Fibroblast of skin of left biceps (primary cell): Measurements from ENCODE around the gene CACNB2.
A peak's percentile ranks its signal among the peaks of the same experiment; 100 is the strongest.

Experiments used
- DNase-seq, 2 experiments: peaks; one replicate each; pipeline ENCODE4 v3.0.0-alpha.2; 2013; ENCODE audit warnings: low read depth in 2 of 2

CACNB2 gene

DNA sequence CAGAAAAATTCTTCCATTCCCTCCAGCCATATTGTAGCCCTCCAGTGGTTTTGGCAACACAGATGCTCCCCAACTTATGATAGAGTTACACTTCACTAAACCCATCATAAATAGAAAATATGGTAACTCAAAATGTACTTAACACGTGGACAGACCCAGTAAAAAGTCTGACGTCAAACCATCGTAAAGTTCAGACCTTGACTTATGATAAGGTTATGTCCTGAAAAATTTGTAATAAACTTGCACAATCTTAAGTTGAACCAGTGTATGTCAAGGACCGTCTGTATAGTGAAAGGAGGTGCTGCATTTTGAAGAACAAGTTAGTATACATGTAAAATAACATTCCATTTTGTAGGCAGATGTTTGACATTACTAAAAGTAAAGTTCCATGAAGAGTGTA lies 368.4 kb downstream of the CACNB2 start:
- no peak for DNase-seq

DNA sequence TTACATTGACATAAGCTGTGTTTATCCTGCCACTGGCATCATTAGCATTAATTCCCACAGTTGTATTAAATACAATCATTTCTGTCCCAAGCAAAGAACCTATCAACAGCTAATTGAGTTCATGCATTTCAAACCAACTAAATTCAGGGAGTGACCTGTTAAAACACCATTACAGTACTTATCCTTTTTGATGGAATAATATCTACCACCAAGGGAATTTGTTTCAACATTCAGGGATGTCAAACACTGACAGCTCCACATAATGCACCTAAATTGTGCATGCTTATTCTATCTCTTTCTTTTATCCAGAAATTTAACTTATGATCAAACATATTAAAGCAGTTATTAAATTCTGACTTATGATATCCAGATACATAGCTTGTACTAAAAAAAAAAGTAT lies 374.3 kb downstream of the CACNB2 start:
- no peak for DNase-seq

DNA sequence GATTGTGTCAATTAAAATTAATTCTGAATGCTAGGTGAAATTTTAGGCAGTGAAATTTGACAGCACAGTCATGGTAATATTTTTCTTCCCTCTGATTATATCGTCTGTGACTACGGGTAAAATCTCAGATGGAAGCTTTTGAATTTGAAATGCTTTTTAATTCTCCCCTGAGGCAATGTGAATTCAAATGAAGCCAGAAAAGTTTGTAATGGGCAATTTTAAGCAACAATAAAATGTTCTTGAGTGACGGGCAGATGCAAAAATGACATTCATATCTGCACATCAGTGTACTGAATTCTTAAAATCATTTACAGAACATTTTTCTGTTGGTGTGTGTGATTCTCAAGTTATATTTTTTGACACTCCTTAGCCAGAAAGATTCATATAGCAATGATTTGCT lies 376.6 kb downstream of the CACNB2 start:
- DNase-seq: no peak

DNA sequence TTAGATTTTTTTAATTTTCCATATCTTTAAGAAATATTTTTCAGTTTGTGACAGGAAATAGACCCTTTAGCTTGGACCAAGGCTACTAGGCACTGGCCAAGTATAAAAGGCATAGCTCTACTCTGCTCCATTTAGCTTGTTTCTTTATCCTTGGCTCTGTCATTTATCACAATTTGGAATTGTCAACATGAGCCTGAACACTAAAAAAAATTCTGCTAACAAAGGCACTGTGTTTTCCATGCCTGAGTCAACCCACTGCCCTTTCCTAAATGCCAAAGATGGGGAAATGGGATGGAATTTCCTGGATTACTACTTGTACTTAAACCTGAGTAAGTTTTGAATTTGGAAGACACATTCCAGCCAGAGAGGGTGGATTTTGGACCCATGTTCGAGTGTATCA lies 382.8 kb downstream of the CACNB2 start:
- DNase-seq: no peak

DNA sequence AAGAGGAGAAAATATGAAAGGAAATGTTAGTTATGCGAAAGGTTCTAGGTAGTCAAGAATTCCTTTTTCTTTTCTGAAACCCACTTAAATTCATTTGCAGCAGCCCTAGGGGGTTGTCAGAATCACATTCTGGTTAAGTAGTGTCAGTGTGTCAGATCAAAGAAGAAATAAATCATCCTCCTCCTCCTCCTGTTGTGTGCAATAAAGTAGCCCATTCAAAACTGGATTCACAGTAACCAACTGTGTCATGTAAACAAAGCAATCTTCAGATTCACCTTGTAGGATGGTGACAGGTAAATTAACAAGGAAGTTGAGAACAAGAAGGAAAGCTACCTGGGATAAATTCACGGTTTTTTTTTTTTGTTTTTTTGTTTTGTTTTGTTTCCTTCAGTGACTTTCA lies 383.6 kb downstream of the CACNB2 start:
- no peak for DNase-seq

DNA sequence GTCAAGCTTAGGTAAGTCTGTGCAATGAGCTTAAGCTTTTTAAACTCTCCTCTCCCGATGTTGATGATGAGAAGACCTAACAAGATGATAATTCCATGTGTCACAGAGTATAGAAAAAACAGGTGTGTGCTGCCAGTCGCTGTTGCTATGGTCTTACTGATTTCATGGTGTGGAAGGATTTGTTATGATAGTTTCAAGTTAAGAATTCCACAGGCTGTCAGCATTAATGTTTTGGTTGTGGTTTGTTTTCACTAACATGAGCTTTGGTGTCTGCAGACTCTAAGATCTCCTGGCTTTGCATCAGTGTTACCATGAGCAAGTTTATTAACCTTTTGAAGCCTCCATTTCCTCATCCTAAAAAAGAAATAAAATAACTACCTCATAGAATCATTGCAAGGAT lies 387.5 kb downstream of the CACNB2 start:
- no peak for DNase-seq

DNA sequence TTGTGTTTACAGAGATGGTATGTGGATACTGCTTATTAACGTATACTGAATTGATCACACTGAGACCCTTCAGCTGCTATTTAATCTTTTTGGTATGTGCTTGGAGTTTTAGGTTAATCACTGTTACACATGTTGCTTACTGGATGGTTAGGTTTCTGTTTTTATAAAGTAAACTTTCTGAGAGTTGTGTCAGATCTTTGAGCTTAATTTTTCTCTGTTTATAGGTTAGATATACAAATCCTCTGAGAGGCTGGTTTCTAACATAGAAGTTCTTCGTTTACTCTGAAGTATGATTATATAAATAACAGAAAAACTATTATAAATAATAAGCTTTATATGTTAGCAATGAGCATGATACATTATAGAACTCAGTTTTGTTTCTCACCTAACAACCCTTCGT lies 388.1 kb downstream of the CACNB2 start:
- no peak for DNase-seq

DNA sequence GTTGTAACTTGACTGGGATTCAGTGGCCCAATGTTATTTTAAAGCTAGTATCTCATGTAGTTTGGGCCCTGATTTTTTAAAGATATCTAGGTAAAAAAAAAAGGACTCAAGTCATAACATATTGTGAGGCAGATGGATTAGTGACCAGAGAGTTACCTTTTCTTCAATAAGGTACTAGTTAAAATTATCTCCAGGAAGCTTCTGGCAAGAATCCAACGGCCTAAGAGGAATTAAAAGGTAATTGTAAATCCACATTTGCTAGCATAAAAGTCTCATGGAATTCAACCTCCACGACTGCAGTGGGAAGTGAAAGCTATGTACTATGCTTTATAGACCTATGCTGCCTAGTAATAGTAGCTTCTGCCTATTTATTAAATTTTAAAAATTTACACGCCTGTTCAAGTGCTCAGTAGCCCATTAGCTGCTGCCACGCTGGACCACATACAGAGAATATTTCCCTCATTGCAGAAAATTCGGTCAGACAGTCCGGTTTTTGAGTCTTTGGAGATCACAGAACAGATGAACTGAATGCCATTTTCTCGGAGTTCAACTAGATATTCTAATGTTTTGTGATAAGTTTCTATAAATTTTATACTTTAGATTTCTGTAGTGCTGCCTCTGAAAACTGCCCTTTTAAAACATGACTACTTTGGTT lies 392.8 kb downstream of the CACNB2 start:
- no peak for DNase-seq

DNA sequence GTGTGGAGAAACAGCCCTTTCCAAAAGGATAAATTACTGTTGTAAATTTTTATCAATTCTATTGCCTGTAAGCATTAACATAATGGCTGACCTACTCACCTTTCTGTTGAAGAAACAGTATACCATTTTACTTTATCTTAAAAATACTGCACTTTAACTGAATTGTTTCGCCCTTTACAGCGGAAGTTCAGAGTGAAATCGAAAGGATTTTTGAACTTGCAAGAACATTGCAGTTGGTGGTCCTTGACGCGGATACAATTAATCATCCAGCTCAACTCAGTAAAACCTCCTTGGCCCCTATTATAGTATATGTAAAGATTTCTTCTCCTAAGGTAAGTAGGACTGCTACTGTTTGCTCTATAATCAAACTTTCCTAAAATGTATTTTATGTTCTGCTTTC lies 393.7 kb downstream of the CACNB2 start:
- no peak for DNase-seq

DNA sequence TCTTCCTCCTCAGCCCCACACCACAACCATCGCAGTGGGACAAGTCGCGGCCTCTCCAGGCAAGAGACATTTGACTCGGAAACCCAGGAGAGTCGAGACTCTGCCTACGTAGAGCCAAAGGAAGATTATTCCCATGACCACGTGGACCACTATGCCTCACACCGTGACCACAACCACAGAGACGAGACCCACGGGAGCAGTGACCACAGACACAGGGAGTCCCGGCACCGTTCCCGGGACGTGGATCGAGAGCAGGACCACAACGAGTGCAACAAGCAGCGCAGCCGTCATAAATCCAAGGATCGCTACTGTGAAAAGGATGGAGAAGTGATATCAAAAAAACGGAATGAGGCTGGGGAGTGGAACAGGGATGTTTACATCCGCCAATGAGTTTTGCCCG lies 399.1 kb downstream of the CACNB2 start:
- no peak for DNase-seq

DNA sequence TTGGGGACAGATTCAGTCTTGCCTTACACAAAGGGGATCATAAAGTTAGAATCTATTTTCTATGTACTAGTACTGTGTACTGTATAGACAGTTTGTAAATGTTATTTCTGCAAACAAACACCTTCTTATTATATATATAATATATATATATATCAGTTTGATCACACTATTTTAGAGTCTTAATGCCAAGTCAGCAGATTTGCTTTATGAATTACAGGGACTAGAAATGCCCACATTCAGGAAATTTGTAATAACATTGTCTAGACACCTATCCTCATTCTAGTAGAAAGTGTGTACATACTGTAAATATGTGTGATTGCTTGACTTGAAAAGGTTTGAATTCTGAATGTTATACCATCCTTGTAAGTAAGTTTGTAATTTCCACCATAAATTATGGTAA lies 400.0 kb downstream of the CACNB2 start:
- DNase-seq: no peak

DNA sequence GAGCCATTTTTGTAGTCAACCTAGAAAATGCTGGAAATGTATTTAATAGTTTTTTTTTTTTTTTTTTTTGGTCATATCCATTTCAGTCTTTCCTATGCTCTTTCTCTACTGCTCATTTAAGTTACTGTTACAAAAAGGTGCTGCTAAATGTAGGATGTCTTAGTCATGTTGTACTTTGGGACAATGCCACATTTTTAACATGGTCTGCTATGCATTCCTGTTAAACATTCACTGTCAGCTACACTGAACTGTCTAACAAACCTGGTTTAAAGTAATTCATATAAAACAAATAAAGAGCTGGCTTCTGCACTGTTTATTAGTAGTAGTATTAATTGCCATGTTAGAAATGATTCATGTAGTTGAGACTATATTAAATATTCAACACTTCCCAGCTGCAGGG lies 402.6 kb downstream of the CACNB2 start:
- no peak for DNase-seq

DNA sequence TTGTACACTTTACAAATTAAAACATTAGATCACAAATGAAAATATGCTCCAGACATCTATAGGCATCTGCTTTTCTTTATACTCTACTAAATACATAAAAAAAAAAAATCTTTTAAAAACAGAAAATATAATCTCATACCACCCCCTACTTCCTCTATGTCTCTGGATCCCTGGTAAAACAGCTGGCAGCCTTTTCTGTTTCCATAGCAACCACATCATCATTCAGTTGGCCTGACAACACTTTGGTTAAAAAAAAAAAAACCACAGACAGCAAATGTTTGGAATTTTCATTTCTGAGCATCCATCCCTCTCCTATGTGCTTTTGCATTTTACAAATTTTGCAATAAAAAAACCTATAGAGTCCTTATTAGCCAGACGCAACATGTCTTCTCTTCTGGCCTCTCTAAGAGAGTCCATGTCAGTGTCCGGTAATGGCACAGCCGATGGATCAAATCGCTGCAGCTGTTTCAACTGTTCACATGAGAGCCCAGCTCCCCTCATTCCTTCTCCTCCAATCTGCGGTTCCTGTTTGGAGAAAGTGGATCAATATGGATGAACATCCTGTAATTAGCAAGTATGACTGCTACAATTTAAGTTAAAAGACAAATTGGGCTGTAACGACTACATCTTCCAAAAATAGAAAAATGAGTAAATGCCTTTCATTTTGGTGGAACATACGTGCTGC lies 405.5 kb downstream of the CACNB2 start:
- peak; percentile 25 to 34 for DNase-seq

DNA sequence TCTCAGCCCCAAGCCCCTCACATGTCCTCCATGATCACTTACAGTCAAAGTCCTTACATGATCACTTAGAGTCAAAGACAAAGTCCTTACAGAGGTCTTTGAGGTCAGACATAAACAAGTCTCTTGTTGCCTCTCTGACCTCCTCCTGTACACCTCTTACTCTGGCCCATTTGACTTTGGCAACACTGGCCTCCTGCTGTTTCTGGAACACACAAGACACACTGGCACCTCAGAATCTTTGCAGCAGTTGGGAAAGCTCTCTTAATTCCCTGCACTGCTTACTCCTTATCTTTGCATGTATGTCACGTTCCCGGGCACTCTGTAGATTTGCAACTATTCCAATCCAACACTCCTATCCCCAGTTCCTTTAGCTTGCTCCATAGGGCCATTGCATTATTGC lies 408.9 kb downstream of the CACNB2 start:
- DNase-seq: no peak

DNA sequence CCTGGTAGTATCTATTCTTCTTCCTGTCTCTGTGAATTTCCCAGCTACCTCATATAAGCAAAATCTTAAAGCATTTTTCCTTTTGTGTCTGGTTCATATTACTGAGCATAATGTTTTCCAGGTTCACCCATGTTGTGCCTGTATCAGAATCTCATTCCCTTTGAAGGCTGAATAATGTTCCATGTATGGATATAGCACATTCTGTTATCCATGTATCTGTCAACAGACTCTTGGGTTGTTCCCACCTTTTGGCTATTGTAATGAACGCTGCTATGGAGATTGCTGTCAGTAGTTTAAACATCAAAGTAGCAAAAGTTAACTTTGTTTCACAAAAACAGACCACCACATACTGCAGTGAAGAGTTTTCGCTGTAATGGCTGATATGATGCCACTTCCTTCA lies 411.2 kb downstream of the CACNB2 start:
- DNase-seq: no peak

DNA sequence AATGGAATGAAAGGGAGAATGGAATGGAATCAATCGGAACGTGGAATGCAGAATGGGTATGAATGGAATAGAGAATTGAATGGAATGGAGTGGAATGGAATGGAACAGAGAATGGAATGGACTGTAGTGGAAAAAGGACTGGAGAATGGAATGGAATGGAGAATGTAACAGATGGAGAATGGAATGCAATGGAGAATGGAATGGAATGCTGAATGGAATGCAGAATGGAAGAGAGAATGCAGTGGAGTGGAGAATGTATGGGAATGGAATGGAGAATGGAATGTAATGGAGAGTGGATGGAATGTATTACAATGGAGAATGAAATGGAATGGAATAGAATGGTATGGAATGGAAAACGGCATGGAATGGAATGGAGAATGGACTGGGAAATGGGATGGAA lies 414.3 kb downstream of the CACNB2 start:
- no peak for DNase-seq

DNA sequence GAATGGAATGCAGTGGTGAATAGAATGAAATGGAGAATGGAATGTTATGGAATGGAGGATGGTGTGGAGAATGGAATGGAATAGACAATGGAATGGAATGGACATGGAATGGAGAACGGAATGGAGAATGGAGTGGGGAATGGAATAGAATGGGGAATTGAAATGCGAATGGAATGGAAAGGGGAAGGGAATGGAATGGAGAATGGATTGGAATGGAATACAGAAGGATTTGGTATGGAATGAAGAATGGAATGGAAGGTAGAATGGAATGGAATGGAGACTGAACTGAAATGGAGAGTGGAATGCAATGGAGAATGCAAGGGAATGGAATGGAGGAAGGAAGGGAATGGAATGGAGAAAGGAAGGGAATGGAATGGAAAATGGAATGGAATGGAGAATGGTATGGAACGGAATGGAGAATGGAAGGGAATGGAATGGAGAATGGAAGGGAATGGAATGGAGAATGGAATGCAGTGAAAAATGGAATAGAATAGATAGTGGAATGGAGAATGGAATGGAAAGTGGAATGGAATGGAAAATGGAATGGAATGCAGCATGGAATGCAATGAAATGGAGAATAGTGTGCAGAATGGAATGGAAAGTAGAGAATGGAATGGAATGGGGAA lies 416.4 kb downstream of the CACNB2 start:
- no peak for DNase-seq

DNA sequence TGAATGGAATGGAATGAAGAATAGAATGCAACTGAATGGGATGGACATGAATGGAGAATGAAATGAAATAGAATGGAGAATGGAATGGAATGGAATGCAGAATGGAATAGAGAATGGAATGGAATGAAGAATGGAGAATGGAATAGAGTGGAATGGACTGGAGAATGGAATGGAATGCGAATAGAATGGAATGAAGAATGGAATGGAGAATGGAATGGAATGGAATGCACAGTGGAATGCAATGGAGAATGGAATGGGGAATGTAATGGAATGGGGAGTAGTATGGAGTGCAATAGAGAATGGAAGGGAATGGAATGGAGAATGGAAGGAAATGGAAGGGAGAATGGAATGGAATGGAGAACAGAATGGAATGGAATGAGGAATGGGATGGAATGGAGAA lies 417.7 kb downstream of the CACNB2 start:
- DNase-seq: no peak

DNA sequence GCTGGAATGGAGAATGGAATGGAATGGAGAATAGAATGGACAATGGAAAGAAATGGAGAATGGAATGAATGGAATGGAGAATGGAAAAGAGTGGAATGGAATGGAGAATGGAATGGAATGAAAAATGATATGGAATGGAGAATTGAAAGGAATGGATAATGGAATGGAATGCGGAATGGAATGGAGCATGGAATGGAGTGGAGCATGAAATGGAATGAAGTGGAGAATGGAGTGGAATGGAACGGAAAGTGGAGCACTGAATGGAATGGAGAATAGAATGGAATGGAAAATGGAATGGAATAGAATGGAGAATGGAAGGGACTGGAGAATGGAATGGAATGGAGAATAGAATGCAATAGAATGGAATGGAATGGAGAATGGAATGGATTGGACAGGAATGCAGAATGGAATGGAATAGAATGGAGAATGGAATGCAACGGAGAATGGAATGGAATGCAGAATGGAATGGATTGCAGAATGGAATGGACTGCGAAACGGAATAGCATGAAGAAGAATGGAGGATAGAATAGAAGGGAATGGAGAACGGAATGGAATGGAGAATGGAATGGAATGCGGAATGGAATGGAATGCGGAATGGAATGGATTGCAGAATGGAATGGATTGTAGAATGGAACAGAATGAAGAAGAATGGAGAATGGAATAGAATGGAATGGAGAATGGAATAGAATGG lies 421.8 kb downstream of the CACNB2 start:
- no peak for DNase-seq

DNA sequence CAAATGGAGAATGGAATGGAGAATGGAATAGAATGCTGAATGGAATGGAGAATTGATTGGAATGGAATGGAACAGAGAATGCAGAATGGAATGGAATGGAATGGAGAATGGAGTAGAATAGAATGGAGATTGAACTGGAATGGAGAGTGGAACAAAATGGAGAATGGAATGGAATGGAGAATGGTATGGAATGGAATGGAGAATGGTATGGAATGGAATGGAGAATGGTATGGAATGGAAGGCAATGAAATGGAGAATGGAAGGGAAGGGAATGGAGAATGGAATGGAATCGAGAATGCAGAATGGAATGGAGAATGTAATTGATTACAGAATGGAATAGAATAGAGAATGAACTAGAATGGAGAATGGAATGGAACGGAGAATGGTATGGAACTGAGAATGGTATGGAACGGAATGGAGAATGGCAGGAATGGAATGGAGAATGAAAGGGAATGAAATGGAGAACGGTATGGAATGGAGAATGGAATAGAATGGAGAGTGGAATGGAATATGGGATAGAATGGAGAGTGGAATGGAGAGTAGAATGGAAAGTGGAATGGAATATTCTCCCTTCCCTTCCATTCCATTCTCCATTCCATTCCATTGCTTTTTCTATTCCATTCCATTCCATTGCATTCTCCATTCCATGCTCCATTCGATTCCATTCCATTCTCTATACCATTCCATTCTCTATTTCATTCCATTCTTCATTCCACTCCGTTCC lies 422.9 kb downstream of the CACNB2 start:
- DNase-seq: no peak

DNA sequence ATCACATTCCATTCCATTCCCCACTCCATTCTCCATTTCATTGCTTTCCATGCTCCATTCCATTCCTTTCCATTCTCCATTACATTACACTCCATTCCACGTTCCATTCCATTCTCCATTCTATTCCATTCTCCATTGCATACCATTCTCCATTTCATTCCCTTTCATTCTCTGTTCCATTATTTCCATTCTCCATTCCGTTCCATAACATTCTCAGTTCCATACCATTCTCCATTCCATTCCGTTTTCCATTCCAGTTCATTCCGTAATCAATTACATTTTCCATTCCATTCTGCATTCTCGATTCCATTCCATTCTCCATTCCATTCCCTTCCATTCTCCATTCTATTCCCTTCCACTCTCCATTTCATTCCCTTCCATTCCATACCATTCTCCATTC lies 424.8 kb downstream of the CACNB2 start:
- DNase-seq: no peak

DNA sequence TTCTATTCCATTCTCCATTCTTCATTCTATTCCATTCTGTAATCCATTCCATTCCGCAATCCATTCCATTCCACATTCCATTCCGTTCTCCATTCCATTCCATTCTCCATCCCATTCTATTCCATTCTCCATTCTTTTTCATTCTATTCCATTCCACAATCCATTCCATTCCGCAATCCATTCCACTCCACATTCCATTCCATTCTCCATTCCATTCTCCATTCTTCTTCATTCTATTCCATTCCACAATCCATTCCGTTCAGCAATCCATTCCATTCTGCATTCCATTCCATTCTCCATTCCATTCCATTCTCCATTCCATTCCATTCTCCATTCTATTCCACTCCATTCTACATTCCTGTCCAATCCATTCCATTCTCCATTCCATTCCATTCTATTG lies 426.0 kb downstream of the CACNB2 start:
- no peak for DNase-seq
